HL-60/S4 treated with phorbol 12-myristate 13-acetate at 8.2 ng/mL for 4 days and 3 days (cell line): ENCODE data around the gene GMPPA.

Experiments used
- in situ Hi-C: fragments of 300-500 bp; cut with MboI; formaldehyde crosslinking; loops from 2 replicates; pipeline ENCODE4 v1.15.0; 2022; ENCODE audit warnings: low sequenced_read_pairs

Gene GMPPA

DNA sequence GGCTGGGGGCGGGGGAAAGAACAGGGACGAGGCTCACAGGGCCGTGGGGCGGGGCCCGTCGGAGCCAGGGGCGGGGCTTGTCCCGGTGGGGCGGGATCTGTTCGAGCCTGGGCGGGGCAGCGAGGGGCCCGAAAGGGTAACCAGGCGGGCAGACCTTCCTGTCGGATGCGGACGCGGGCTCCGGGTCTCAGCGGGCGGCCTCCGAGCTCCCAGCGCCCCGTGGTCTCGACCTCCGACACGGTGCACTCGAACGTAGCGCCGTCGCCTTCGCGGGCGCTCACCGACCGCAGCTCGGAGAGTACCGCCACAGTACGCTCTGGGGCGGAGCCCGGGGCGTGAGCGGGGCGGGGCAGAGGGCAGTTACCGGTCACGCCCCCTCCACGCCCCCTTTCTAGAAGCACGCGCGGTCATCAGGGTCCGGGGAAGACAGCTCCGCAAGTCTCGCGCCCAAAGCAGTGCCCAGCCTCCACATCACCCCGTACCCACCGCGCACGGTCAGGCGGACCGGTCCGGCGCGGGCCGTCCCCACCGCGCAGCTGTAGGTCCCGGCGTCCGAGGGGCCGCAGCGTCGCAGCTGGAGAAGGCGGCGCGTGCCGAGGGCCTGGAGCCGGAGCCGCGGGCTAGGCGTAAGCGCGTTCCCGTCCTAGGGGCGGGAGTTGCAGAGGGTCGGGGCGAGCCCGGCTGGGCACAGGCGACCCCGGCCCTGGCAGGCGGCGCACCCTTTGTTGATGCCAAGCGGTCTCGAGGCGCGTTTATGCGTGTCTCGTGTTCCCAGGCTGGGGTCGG is 53.9 kb downstream of the GMPPA start:
- in situ Hi-C loops, result no loop called here

- in situ Hi-C loops, result no loop called here
Observed at GRCh38 chr2:219553168-219553417, 54.4 kb downstream of the GMPPA start.

GRCh38 chr2:219553463-219553963 is 54.8 kb downstream of the GMPPA start:
- in situ Hi-C loops, result no loop called here

- in situ Hi-C loops, result no loop called here
Observed at GRCh38 chr2:219554350-219554749, 55.7 kb downstream of the GMPPA start.

GRCh38 chr2:219555956-219556355 is 57.3 kb downstream of the GMPPA start:
- in situ Hi-C loops, result no loop called here

- in situ Hi-C loops, result no loop called here
Observed at GRCh38 chr2:219556413-219556812, 57.7 kb downstream of the GMPPA start.
